ENCODE results near the gene ATP6V0A4.

Gene ATP6V0A4

GRCh38 chr7:138712652-138713051, 85.3 kb downstream of the ATP6V0A4 start:
- DNase-seq: no peak
- H3K4me1 Mint-ChIP-seq: peaks cover 7% of the 10 kb centered on the region
- TF ChIP-seq CTCF (IDR thresholded peaks at IDR 0.05): no peak
- no peaks in the 10 kb centered on the region for H3K9me3 Mint-ChIP-seq
- H3K27ac Mint-ChIP-seq: no peak overlapping the region
- H3K36me3 Mint-ChIP-seq (ENCODE audit: low read depth): no peaks in the 10 kb centered on the region
- peaks cover 18% of the 10 kb centered on the region for H3K27me3 Mint-ChIP-seq (ENCODE audit: low read depth, poor library complexity)
- H3K4me3 Mint-ChIP-seq: no peak overlapping the region

GRCh38 chr7:138710536-138711385, 87.2 kb downstream of the ATP6V0A4 start:
- Mint-ChIP-seq H3K4me3 (no peak overlapping the region), H3K36me3 (ENCODE audit: low read depth) (no peaks in the 10 kb centered on the region), H3K4me1 (no peaks in the 10 kb centered on the region), H3K27ac (no peak overlapping the region), H3K27me3 (ENCODE audit: low read depth, poor library complexity) (peaks cover 18% of the 10 kb centered on the region), H3K9me3 (no peaks in the 10 kb centered on the region)
- TF ChIP-seq CTCF (IDR thresholded peaks at IDR 0.05): no peak
- DNase-seq: no peak

GRCh38 chr7:138705167-138705566, 92.8 kb downstream of the ATP6V0A4 start:
- Mint-ChIP-seq H3K4me1 (peaks cover 5% of the 10 kb centered on the region), H3K27ac (peak overlapping the region; percentile 68), H3K4me3 (no peak overlapping the region), H3K36me3 (ENCODE audit: low read depth) (no peaks in the 10 kb centered on the region), H3K27me3 (ENCODE audit: low read depth, poor library complexity) (peaks cover 8% of the 10 kb centered on the region), H3K9me3 (no peaks in the 10 kb centered on the region)
- DNase-seq: no peak
- TF ChIP-seq CTCF (IDR thresholded peaks at IDR 0.05): no peak

- H3K9me3 Mint-ChIP-seq: no peaks in the 10 kb centered on the region
- no peak overlapping the region for H3K27ac Mint-ChIP-seq
- peaks cover 23% of the 10 kb centered on the region for H3K27me3 Mint-ChIP-seq (ENCODE audit: low read depth, poor library complexity)
- no peaks in the 10 kb centered on the region for H3K36me3 Mint-ChIP-seq (ENCODE audit: low read depth)
- H3K4me1 Mint-ChIP-seq: peaks cover 5% of the 10 kb centered on the region
- no peak for DNase-seq
- no peak for TF ChIP-seq CTCF (IDR thresholded peaks at IDR 0.05)
- H3K4me3 Mint-ChIP-seq: no peak overlapping the region
Observed at GRCh38 chr7:138701537-138701923, 96.5 kb downstream of the ATP6V0A4 start.

- DNase-seq: no peak
- no peak for TF ChIP-seq CTCF (IDR thresholded peaks at IDR 0.05)
- Mint-ChIP-seq H3K36me3 (ENCODE audit: low read depth) (no peaks in the 10 kb centered on the region), H3K9me3 (no peaks in the 10 kb centered on the region), H3K4me1 (peaks cover 5% of the 10 kb centered on the region), H3K27ac (no peak within 1 kb of the TSS), H3K4me3 (no peak within 1 kb of the TSS), H3K27me3 (ENCODE audit: low read depth, poor library complexity) (peaks cover 23% of the 10 kb centered on the region)
Observed at GRCh38 chr7:138700857-138701536, 97.0 kb downstream of the ATP6V0A4 start, which contains the start of gene SVOPL. SVOPL (minus strand) TSS chr7:138701362; CDS start chr7:138679045, 22,317 bp downstream.

Data from nephron progenitor cell (in vitro differentiated cells).